OCI-LY3 (cell line): Measurements from ENCODE around the gene ELF2.
"Not testable (repeated sequence)": the region's sequence is repeated elsewhere in the genome, so short reads cannot be mapped to it uniquely, and the experiment has no call there.

Source experiments
- H2AFZ ChIP-seq: fragments of 200-600, 300-600 bp; shearing (Covaris generic); 2 replicates; pipeline ENCODE4 v1.6.0; 2014; ENCODE audit warnings: antibody characterized with exemption, low read depth, low read length
- H3K27ac ChIP-seq: fragments of 200-600, 300-600 bp; sonication (generic); 2 replicates; pipeline ENCODE4 v1.5.1; 2014; ENCODE audit warnings: mild to moderate bottlenecking, low read length, moderate library complexity, mixed read lengths
- H3K27me3 ChIP-seq: fragments of 200-600, 300-600 bp; sonication (generic); 2 replicates; pipeline ENCODE4 v1.6.1; 2014; ENCODE audit warnings: low read depth, low read length, mixed read lengths
- H3K36me3 ChIP-seq: fragments of 200-600, 300-600 bp; sonication (generic); replicated peaks from 2 replicates; pipeline ENCODE3; 2014; ENCODE audit warnings: low read depth, low read length, mixed read lengths
- H3K4me1 ChIP-seq: fragments of 300-600, 200-600 bp; sonication (generic); 2 replicates; pipeline ENCODE4 v1.6.1; 2014; ENCODE audit warnings: low read length, mixed read lengths
- H3K4me2 ChIP-seq: fragments of 200-600, 300-600 bp; sonication (generic); 2 replicates; pipeline ENCODE4 v1.6.1; 2014; ENCODE audit warnings: low read length, mixed read lengths
- H3K4me3 ChIP-seq: fragments of 300-600, 200-600 bp; sonication (generic); 2 replicates; pipeline ENCODE4 v1.5.1; 2014; ENCODE audit warnings: antibody characterized with exemption, mild to moderate bottlenecking, low read length, moderate library complexity
- H3K79me2 ChIP-seq: fragments of 300-600, 200-600 bp; shearing (Covaris generic); 2 replicates; pipeline ENCODE4 v1.6.1; 2014; ENCODE audit warnings: mild to moderate bottlenecking, low read length, mixed read lengths
- H3K9ac ChIP-seq: fragments of 300-600, 200-600 bp; shearing (Covaris generic); 2 replicates; pipeline ENCODE4 v1.6.0; 2014; ENCODE audit warnings: mild to moderate bottlenecking, low read length, moderate library complexity
- H3K9me3 ChIP-seq: fragments of 200-600, 300-600 bp; shearing (Covaris generic); 2 replicates; pipeline ENCODE4 v1.6.1; 2014; ENCODE audit warnings: low read length, mixed read lengths; ENCODE audit not compliant: insufficient read depth
- H4K20me1 ChIP-seq: fragments of 200-600, 300-600 bp; sonication (generic); 2 replicates; pipeline ENCODE4 v1.6.1; 2016; ENCODE audit warnings: low read length, mixed read lengths; ENCODE audit not compliant: insufficient read depth
- CTCF ChIP-seq: fragments of 200-600, 300-600 bp; sonication (generic); IDR thresholded peaks from 2 replicates; pipeline ENCODE4 v1.5.1; 2014; ENCODE audit warnings: antibody characterized with exemption, low read length, low read depth
- EZH2phosphoT487 ChIP-seq: fragments of 200-600 bp; shearing (Covaris generic); IDR thresholded peaks from 2 replicates; pipeline ENCODE4 v1.6.1; 2018; ENCODE audit warnings: antibody characterized with exemption, mixed run types, low read depth

ELF2 gene

GRCh38 chr4:139025841-139026240 is 151.2 kb downstream of the ELF2 start:
- Histone ChIP-seq H3K27ac (no peak overlapping the region), H4K20me1 (peaks cover 72% of the 10 kb centered on the region), H3K9me3 (no peaks in the 10 kb centered on the region)

GRCh38 chr4:139024686-139025085 is 152.3 kb downstream of the ELF2 start:
- Histone ChIP-seq H3K9me3 (no peaks in the 10 kb centered on the region), H3K9ac (no peak overlapping the region), H3K79me2 (peaks cover 98% of the 10 kb centered on the region), H3K27me3 (no peaks in the 10 kb centered on the region), H3K4me3 (no peak overlapping the region), H2AFZ (no peak overlapping the region), H3K27ac (no peak overlapping the region), H3K4me1 (no peaks in the 10 kb centered on the region), H3K4me2 (no peak overlapping the region), H3K36me3 (peaks cover 31% of the 10 kb centered on the region), H4K20me1 (peaks cover 74% of the 10 kb centered on the region)
- TF ChIP-seq CTCF, result no peak
- TF ChIP-seq EZH2phosphoT487, result no peak

More at GRCh38 chr4:139025841-139026240, 151.2 kb downstream of the ELF2 start:
- no peak overlapping the region for H3K9ac ChIP-seq
- H3K27me3 ChIP-seq, result no peaks in the 10 kb centered on the region
- peaks cover 98% of the 10 kb centered on the region for H3K79me2 ChIP-seq
- H3K4me1 ChIP-seq, result no peaks in the 10 kb centered on the region
- no peak overlapping the region for H3K4me3 ChIP-seq
- TF ChIP-seq CTCF, result no peak
- TF ChIP-seq EZH2phosphoT487, result no peak
- peaks cover 25% of the 10 kb centered on the region for H3K36me3 ChIP-seq
- no peak overlapping the region for H3K4me2 ChIP-seq
- H2AFZ ChIP-seq, result no peak overlapping the region

GRCh38 chr4:139022835-139023234 is 154.2 kb downstream of the ELF2 start:
- Histone ChIP-seq H3K4me2 (no peak overlapping the region), H2AFZ (no peak overlapping the region), H3K27me3 (no peaks in the 10 kb centered on the region), H3K27ac (no peak overlapping the region), H3K4me1 (peaks cover 8% of the 10 kb centered on the region), H3K9me3 (no peaks in the 10 kb centered on the region), H3K79me2 (peaks cover 98% of the 10 kb centered on the region), H3K4me3 (no peak overlapping the region), H4K20me1 (peaks cover 75% of the 10 kb centered on the region), H3K36me3 (peaks cover 28% of the 10 kb centered on the region), H3K9ac (no peak overlapping the region)
- no peak for TF ChIP-seq CTCF
- TF ChIP-seq EZH2phosphoT487, result no peak

- H3K9ac ChIP-seq, H3K4me3 ChIP-seq, H3K9me3 ChIP-seq, H3K27ac ChIP-seq, H3K4me1 ChIP-seq, H2AFZ ChIP-seq, H3K4me2 ChIP-seq, H3K27me3 ChIP-seq: not testable (repeated sequence)
- H4K20me1 ChIP-seq, result peaks cover 71% of the 10 kb centered on the region
- peaks cover 100% of the 10 kb centered on the region for H3K79me2 ChIP-seq
- H3K36me3 ChIP-seq, result peaks cover 28% of the 10 kb centered on the region
Measured at GRCh38 chr4:139021071-139021470, 155.9 kb downstream of the ELF2 start.

- H3K27ac ChIP-seq, result no peak overlapping the region
- H3K4me2 ChIP-seq, result no peak overlapping the region
- no peaks in the 10 kb centered on the region for H3K27me3 ChIP-seq
- H3K4me3 ChIP-seq, result no peak overlapping the region
- no peak overlapping the region for H2AFZ ChIP-seq
- no peak for TF ChIP-seq CTCF
- TF ChIP-seq EZH2phosphoT487, result no peak
- H3K4me1 ChIP-seq, result peaks cover 10% of the 10 kb centered on the region
- no peaks in the 10 kb centered on the region for H3K9me3 ChIP-seq
- peaks cover 28% of the 10 kb centered on the region for H3K36me3 ChIP-seq
- H4K20me1 ChIP-seq, result peaks cover 69% of the 10 kb centered on the region
- peaks cover 98% of the 10 kb centered on the region for H3K79me2 ChIP-seq
- H3K9ac ChIP-seq, result no peak overlapping the region
Measured at GRCh38 chr4:139020384-139020783, 156.6 kb downstream of the ELF2 start.
